Ectodermal cell (in vitro differentiated cells): Measurements from ENCODE around the gene NKPD1. TPM values are rescaled to one million over a fixed set of nuclear protein-coding genes. Genes with fewer than 3 reads are reported as not detected.

Source experiments
- H3K27ac ChIP-seq: 2 replicates; pipeline ENCODE4 v1.7.0; 2013; ENCODE audit warnings: mild to moderate bottlenecking, low read depth, low read length; ENCODE audit not compliant: insufficient read depth, poor library complexity, severe bottlenecking
- H3K27me3 ChIP-seq: 2 replicates; pipeline ENCODE4 v1.7.0; 2013; ENCODE audit warnings: mild to moderate bottlenecking, low read length; ENCODE audit not compliant: insufficient read depth, control insufficient read depth, poor library complexity, severe bottlenecking
- H3K36me3 ChIP-seq: one replicate; pipeline ENCODE4 v1.7.0; 2013; ENCODE audit warnings: low read length; ENCODE audit not compliant: control insufficient read depth, insufficient read depth
- H3K4me1 ChIP-seq: one replicate; pipeline ENCODE4 v1.7.0; 2013; ENCODE audit warnings: low read length; ENCODE audit not compliant: control insufficient read depth, insufficient read depth
- H3K4me3 ChIP-seq: 2 replicates; pipeline ENCODE4 v1.7.0; 2013; ENCODE audit warnings: low read depth, low read length, control low read depth; ENCODE audit not compliant: insufficient read depth
- H3K9me3 ChIP-seq: 2 replicates; pipeline ENCODE4 v1.7.0; 2013; ENCODE audit warnings: mild to moderate bottlenecking, low read length, moderate library complexity; ENCODE audit not compliant: control insufficient read depth
- WGBS, 2 experiments: methylation state at CpG; one replicate each; pipeline ENCODE4 v1.1.7; 2013; ENCODE audit warnings: missing lambda C conversion rate in 2 of 2; 5-methylcytosine and 5-hydroxymethylcytosine counted together
- polyA plus RNA-seq, 4 experiments: library from polyadenylated mRNA; stranded (reverse); fragments of 50-300 nt; gene quantifications; one replicate each; pipeline ENCODE4 v1.2.3, GENCODE V29; 2013

The NKPD1 gene, protein sequence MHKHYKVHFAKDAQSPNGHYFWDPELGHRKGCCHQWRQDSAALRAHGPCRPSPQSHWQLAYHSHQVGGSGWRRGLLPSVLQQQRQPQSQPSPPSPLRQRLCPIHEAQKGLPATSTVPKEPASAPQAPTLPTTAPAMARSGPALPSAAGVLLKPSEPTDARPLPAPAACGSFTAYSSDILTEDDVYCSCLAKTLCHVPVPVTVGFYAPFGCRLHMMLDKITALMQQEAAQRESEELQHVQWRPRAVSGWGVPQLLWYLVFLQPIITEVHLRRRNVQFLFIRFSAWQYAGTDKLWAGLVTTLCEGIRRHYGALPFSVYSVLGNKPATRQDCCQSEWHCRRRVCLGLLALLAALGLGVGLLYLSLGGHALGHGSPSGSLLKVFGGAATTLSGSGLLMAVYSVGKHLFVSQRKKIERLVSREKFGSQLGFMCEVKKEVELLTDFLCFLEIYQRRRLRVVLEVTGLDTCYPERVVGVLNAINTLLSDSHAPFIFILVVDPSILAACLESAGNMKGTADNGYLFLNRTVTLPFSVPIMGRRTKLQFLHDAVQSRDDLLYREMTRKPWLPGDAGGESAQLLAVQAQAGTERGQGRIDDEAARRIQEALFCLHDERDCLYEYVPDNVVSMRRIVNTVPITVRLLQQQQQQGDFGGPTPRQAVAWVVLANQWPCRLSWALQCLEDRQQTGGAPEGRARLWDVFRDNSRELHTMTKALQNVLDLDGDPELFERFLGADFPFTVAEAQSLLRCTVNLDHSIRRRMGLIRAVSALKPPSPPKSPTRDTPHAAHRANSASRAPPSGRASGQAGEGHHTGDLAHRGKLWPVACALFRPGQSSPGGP
- 0.26 TPM for polyA plus RNA-seq (2013, experiment 1 of 4)
- polyA plus RNA-seq (2013, experiment 2 of 4), result 0.25 TPM
- polyA plus RNA-seq (2013, experiment 3 of 4), result 0.37 TPM
- polyA plus RNA-seq (2013, experiment 4 of 4), result 0.24 TPM

DNA sequence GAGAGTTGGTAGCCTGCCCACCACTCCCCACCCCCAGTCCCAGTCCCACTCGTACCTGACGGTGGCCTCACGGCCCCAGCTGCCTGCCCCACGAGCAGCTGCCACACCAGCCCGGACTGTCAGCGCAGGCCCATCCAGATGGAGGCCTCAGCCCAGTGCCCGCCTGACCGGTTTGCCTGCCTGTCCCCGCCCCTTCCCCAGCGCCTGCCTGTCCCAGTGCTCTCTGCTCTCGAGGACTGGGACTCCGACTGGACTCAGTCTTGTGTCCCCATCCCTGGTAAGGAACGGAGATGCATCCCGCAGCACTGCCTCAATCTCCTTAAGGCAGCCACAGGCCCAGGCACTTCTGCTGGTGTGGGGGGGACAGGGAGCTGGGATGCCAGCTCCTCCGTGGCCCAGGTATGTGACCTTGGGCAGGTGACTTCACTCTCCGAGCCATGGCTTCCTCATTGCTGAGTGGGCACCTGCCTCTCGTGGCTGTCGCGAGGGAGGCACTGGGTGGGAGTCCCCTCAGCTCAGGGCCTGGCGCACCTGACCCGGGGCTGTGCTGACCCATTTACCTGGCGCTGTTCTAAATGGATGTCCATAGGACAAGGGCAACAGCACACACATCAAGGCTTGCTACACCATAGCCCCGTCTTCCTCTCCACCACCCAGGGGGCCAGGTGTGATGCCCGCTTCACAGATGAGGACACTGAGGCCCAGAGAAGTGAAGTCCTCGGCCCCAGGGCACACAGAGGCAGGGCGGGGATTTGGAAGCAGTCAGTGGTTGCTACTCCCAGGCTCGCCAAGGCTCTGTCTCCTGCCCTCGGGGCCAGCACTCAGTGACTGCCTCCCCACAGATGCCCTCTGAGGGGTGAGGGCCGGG, at the start of gene NKPD1:
TSS of gene NKPD1 (minus strand) at position 113 of the 868 bp plus-strand sequence. CDS start 832 bp downstream, outside the sequence.
- Histone ChIP-seq H3K9me3 (no peaks in the 10 kb centered on the region), H3K4me3 (no peak within 1 kb of the TSS), H3K36me3 (no peaks in the 10 kb centered on the region), H3K27me3 (peaks cover 9% of the 10 kb centered on the region), H3K27ac (no peak within 1 kb of the TSS), H3K4me1 (no peaks in the 10 kb centered on the region)
- 81 to 82% methylated on average over 29 of the region's 29 CpGs for WGBS, 2 experiments

DNA sequence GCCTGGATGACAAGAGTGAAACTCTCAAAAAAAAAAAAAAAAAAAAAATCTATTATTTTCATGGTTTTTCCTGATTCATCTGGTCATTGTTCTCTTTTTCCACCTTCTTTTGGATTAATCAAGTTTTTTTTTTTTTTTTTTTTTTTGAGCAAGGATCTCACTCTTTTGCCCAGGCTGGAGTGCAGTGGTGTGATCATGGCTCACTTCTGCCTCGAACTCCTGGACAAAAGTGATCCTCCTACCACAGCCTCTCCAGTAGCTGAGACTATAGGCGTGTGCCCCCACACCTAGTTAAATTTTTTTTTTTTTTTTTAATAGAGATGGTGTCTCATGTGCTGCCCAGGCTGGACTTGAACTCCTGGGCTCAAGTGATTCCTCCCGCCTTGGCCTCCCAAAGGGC, 45.5 kb upstream of the NKPD1 start:
- WGBS, 2 experiments, result 88 to 100% methylated on average over 2 to 3 of the region's 3 CpGs
- Histone ChIP-seq H3K9me3 (no peaks in the 10 kb centered on the region), H3K27ac (no peak overlapping the region), H3K4me3 (no peak overlapping the region), H3K4me1 (no peaks in the 10 kb centered on the region), H3K36me3 (no peaks in the 10 kb centered on the region), H3K27me3 (no peaks in the 10 kb centered on the region)

DNA sequence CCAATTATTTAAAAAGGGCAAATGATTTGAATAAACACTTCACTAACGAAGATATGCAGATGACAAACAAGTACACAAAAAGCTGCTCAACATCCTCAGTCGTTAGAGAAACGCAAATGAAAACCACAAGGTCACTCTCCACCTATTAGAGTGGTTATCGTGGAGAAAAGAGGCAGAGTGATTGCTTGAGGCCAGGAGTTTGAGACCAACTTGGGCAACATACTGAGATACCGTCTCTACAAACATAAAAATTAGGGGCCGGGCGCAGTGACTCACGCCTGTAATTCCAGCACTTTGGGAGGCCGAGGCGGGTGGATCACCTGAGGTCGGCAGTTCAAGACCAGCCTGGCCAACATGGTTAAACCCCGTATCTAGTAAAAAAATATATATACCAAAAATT, 45.0 kb upstream of the NKPD1 start:
- Histone ChIP-seq H3K9me3 (no peaks in the 10 kb centered on the region), H3K27ac (no peak overlapping the region), H3K27me3 (no peaks in the 10 kb centered on the region), H3K4me1 (no peaks in the 10 kb centered on the region), H3K4me3 (no peak overlapping the region), H3K36me3 (no peaks in the 10 kb centered on the region)
- 84 to 89% methylated on average over 12 of the region's 12 CpGs for WGBS, 2 experiments

DNA sequence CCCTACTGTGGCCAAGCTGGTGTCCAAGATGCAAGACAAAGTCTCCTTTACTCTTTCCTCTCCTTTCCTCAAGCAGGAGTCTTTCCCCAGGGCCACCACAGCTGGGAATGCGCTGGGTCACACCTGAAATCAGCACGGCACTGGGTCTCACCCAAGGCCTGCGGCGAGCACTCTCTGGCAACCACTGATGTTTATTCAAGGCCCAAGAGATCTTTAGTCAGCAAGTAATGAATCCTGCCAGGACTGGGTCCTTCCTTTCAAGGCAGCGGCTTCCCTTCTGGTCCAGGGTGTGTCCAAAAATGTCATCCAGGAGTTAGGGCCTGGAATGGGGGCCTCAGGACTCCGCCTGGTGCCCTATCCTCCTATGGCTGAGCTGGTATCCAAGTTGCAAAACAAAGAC, 41.9 kb upstream of the NKPD1 start:
- Histone ChIP-seq H3K27ac (no peak overlapping the region), H3K9me3 (no peaks in the 10 kb centered on the region), H3K4me1 (no peaks in the 10 kb centered on the region), H3K36me3 (no peaks in the 10 kb centered on the region), H3K27me3 (no peaks in the 10 kb centered on the region), H3K4me3 (no peak overlapping the region)
- WGBS, 2 experiments, result 91 to 95% methylated on average over 6 of the region's 6 CpGs

DNA sequence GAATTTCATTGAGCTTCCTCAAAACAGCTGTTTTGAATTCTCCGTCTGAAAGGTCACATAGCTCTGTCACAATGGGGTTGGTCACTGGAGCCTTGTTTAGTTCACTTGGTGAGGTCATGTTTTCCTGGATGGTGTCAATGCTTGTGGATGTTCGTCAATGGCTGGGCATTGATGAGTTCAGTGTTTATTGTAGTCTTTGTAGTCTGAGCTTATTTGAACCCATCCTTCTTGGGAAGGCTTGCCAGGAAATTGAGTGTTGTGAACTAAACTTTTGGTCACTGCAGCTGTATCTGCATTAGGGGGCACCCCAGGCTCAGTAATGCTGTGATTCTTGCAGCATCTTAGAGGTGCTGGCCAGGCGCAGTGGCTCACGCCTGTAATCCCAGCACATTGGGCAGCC, 39.8 kb upstream of the NKPD1 start:
- 65 to 66% methylated on average over 4 of the region's 4 CpGs for WGBS, 2 experiments
- H3K4me1 ChIP-seq, result no peaks in the 10 kb centered on the region

DNA sequence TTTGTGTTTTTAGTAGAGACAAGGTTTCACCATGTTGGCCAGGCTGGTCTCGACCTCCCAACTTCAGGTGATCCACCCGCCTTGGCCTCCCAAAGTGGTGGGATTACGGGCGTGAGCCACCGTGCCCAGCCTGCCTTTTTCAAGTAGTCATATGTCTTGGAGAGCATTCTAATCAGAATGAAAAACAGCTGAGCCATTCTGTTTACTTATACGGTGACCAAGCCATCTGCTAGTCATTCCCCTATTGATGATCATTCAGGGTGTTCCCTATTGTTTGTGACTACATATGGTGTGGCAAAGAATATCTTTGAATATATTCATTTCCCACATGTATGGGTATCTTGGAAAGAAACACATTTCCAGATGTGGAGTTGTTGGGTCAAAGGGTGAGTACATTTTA, 35.0 kb upstream of the NKPD1 start:
- Histone ChIP-seq H3K36me3 (no peaks in the 10 kb centered on the region), H3K9me3 (no peaks in the 10 kb centered on the region), H3K4me3 (no peak overlapping the region), H3K27ac (no peak overlapping the region), H3K4me1 (no peaks in the 10 kb centered on the region), H3K27me3 (no peaks in the 10 kb centered on the region)
- 76 to 77% methylated on average over 6 of the region's 6 CpGs for WGBS, 2 experiments

More for the DNA sequence above, 39.8 kb upstream of the NKPD1 start:
- H3K27me3 ChIP-seq, result no peaks in the 10 kb centered on the region
- no peaks in the 10 kb centered on the region for H3K9me3 ChIP-seq
- no peak overlapping the region for H3K27ac ChIP-seq
- H3K4me3 ChIP-seq, result no peak overlapping the region
- no peaks in the 10 kb centered on the region for H3K36me3 ChIP-seq

DNA sequence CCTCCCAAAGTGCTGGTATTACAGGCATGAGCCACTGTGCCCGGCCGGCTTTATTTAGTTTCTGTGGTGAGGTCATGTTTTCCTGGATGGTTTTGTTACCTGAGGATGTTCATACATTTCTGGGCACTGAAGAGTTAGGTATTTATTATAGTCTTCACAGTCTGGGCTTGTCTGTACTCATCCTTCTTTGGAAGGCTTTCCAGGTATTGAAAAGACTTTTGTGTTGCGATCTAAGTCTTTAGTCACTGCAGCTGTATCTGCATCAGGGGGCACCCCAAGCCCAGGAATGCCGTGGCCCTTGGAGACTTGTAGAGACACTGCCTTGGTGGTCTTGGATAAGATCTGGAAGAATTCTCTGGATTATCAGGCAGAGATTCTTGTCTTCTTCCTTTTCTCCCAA, 30.6 kb upstream of the NKPD1 start:
- WGBS, 2 experiments, result 87 to 91% methylated on average over 4 of the region's 4 CpGs
- Histone ChIP-seq H3K27ac (no peak overlapping the region), H3K4me3 (no peak overlapping the region), H3K36me3 (no peaks in the 10 kb centered on the region), H3K9me3 (no peaks in the 10 kb centered on the region), H3K4me1 (no peaks in the 10 kb centered on the region), H3K27me3 (no peaks in the 10 kb centered on the region)

DNA sequence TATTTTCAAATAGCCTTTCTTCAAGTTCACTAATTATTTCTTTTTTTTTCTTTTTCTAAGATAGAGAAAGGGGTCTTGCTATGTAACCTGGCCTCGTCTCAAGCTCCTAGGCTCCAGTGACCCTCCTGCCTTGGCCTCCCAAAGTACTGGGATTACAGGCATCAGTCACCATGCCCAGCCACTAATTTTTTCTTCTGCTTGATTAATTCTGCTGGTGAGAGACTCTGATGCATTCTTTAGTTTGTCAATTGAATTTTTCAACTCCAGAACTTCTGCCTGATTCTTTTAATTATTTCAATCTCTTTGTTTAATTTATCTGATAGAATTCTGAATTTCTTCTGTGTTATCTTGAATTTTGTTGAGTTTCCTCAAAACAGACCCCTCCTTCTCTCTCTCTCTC, 29.2 kb upstream of the NKPD1 start:
- no peaks in the 10 kb centered on the region for H3K4me1 ChIP-seq
- no peak overlapping the region for H3K27ac ChIP-seq
- H3K27me3 ChIP-seq, result no peaks in the 10 kb centered on the region
- H3K36me3 ChIP-seq, result no peaks in the 10 kb centered on the region
- H3K4me3 ChIP-seq, result no peak overlapping the region
- no peaks in the 10 kb centered on the region for H3K9me3 ChIP-seq
- 86 to 89% methylated on average over 1 of the region's 1 CpG for WGBS, 2 experiments

DNA sequence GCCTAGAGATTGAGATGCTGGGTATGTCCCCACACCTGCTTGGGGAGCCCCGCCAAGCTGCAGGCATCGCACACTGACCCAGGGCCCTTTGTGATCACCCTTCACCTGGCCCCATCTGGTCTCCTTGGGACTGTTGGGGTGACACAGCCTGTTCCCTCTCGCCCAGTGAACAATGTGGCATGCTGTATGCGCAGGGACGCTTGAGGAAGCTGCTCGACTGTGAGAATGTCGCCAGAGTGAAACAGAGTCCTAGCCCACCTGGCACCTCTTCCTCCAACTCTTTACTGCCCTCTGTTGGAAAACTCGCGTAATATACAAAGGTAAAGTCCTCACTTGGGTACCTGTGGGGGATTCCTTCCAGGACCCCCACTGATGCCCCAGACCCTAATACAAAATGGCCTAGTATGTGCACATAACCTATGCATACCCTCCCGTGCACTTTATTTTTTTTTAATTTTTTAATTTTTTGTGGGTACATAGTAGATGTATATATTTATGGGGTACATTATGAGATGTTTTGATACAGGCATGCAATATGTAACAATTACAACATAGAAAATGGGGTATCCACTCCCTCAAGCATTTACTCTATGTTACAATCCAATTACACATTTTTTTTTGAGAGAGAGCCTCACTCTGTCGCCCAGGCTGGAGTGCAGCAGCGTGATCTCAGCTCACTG, 26.8 kb upstream of the NKPD1 start:
- H3K9me3 ChIP-seq, result no peaks in the 10 kb centered on the region
- H3K27ac ChIP-seq, result no peak overlapping the region
- no peaks in the 10 kb centered on the region for H3K4me1 ChIP-seq
- no peaks in the 10 kb centered on the region for H3K36me3 ChIP-seq
- no peak overlapping the region for H3K4me3 ChIP-seq
- WGBS, 2 experiments, result 40 to 42% methylated on average over 11 of the region's 12 CpGs
- H3K27me3 ChIP-seq, result no peaks in the 10 kb centered on the region
